Keratinocyte (primary cell): ENCODE measurements around the gene GSC2. TPM values are rescaled to one million over a fixed set of nuclear protein-coding genes. Genes with fewer than 3 reads are reported as not detected.

Experiments
- DNase-seq: peaks from one replicate; pipeline ENCODE4 v3.0.0-alpha.2; 2011; ENCODE audit warnings: low read depth, missing footprints, low spot score
- FAIRE-seq: peaks from 2 replicates; lab custom pipeline; 2011; peaks lifted over from hg19 to GRCh38; lab: Jason Lieb, UNC
- H2AFZ ChIP-seq: 2 replicates; pipeline ENCODE4 v1.6.0; 2012; ENCODE audit warnings: low read length, control low read depth, inconsistent platforms; ENCODE audit not compliant: control insufficient read depth
- H3K27ac ChIP-seq: 2 replicates; pipeline ENCODE4 v1.5.1; 2011; ENCODE audit warnings: low read length; ENCODE audit not compliant: control insufficient read depth, insufficient read depth
- H3K27me3 ChIP-seq: 3 replicates; pipeline ENCODE4 v1.6.0; 2011; ENCODE audit warnings: low read length; ENCODE audit not compliant: control insufficient read depth, insufficient read depth; ENCODE audit errors: extremely low read depth
- H3K36me3 ChIP-seq, 2 experiments: 2 replicates in 1 of 2; 3 replicates in 1 of 2; pipeline ENCODE4 v1.5.1; 2011; ENCODE audit warnings: low read length in 2 of 2, mild to moderate bottlenecking in 1 of 2; ENCODE audit not compliant: control insufficient read depth in 2 of 2, insufficient read depth in 2 of 2; ENCODE audit errors: extremely low read depth in 1 of 2
- H3K4me1 ChIP-seq: 3 replicates; pipeline ENCODE4 v1.5.1; 2011; ENCODE audit warnings: low read length; ENCODE audit not compliant: control insufficient read depth, insufficient read depth; ENCODE audit errors: extremely low read depth
- H3K4me2 ChIP-seq: 3 replicates; pipeline ENCODE4 v1.6.0; 2011; ENCODE audit warnings: low read depth, low read length; ENCODE audit not compliant: control insufficient read depth, insufficient read depth; ENCODE audit errors: extremely low read depth
- H3K4me3 ChIP-seq, 3 experiments: fragments of 200-600 bp in 1 of 3; sonication (generic) in 1 of 3; 2 replicates in 2 of 3; 3 replicates in 1 of 3; pipeline ENCODE4 v1.5.1; 2011 to 2016; ENCODE audit warnings: low read length in 3 of 3, mild to moderate bottlenecking in 3 of 3, control low read depth in 2 of 3, inconsistent platforms in 1 of 3, low read depth in 1 of 3, mixed read lengths in 1 of 3, mixed run types in 1 of 3, moderate library complexity in 1 of 3; ENCODE audit not compliant: control insufficient read depth in 2 of 3, insufficient read depth in 2 of 3; ENCODE audit errors: extremely low read depth in 1 of 3
- H3K79me2 ChIP-seq: 2 replicates; pipeline ENCODE4 v1.6.0; 2012; ENCODE audit warnings: low read length; ENCODE audit not compliant: control insufficient read depth, insufficient read depth
- H3K9ac ChIP-seq: 3 replicates; pipeline ENCODE4 v1.6.0; 2011; ENCODE audit warnings: low read length; ENCODE audit not compliant: control insufficient read depth, insufficient read depth; ENCODE audit errors: extremely low read depth
- H3K9me1 ChIP-seq: 3 replicates; pipeline ENCODE4 v1.6.0; 2011; ENCODE audit warnings: low read length; ENCODE audit not compliant: control insufficient read depth, insufficient read depth; ENCODE audit errors: extremely low read depth
- H3K9me3 ChIP-seq: 2 replicates; pipeline ENCODE4 v1.5.1; 2012; ENCODE audit warnings: low read depth, low read length; ENCODE audit not compliant: control insufficient read depth
- H4K20me1 ChIP-seq: 3 replicates; pipeline ENCODE4 v1.6.0; 2011; ENCODE audit warnings: low read length; ENCODE audit not compliant: control insufficient read depth, insufficient read depth; ENCODE audit errors: extremely low read depth
- CTCF ChIP-seq, 3 experiments: IDR thresholded peaks in 1 of 3; conservative IDR thresholded peaks in 1 of 3; optimal IDR thresholded peaks in 1 of 3; 2 replicates in 2 of 3; 3 replicates in 1 of 3; pipeline versions ENCODE3 to v1.5.1; 2011; ENCODE audit warnings: low read length in 3 of 3, mild to moderate bottlenecking in 3 of 3, moderate library complexity in 2 of 3, control low read depth in 1 of 3, inconsistent platforms in 1 of 3; ENCODE audit not compliant: insufficient read depth in 2 of 3; ENCODE audit errors: extremely low read depth in 1 of 3
- EZH2 ChIP-seq: IDR thresholded peaks from one replicate; pipeline ENCODE4 v1.6.1; 2012; ENCODE audit warnings: inconsistent platforms, mild to moderate bottlenecking, low read length, moderate library complexity
- dilution Hi-C: fragments of 300-500 bp; cut with MboI; formaldehyde crosslinking; loops from one replicate; pipeline ENCODE4 v1.7.0; 2020; ENCODE audit warnings: low sequenced_read_pairs; ENCODE audit not compliant: extremely low pct_ligation_motif_present
- polyA plus RNA-seq, 5 experiments: library from polyadenylated mRNA; depleted of rRNA in 3 of 5; stranded (reverse) in 3 of 5; stranded (forward) in 1 of 5; unstranded in 1 of 5; fragments of >200 nt; gene quantifications; 1 replicate in 1 of 5; 2 replicates in 3 of 5; 3 replicates in 1 of 5; pipeline versions ENCODE4 v1.2.1 to v1.2.3, GENCODE V29; 2011 to 2012; ENCODE audit warnings: missing spikeins in 2 of 5, low read depth in 1 of 5, low replicate concordance in 1 of 5

GSC2 gene
- polyA plus RNA-seq, 1 donor (not counting 4 experiments of a cell fraction or from before 2014, with no cell fraction given): not detected

GRCh38 chr22:19111140-19111539 lies 39.0 kb downstream of the GSC2 start:
- Histone ChIP-seq H3K9me3 (no peaks in the 10 kb centered on the region), H3K4me3 (no peak overlapping the region), H3K79me2 (peaks cover 87% of the 10 kb centered on the region), H3K4me2 (no peak overlapping the region), H2AFZ (no peak overlapping the region), H4K20me1 (peaks cover 44% of the 10 kb centered on the region), H3K9ac (no peak overlapping the region), H3K4me1 (peaks cover 19% of the 10 kb centered on the region), H3K9me1 (peaks cover 4% of the 10 kb centered on the region), H3K27ac (no peak overlapping the region), H3K36me3 (peaks cover 9 to 18% of the 10 kb centered on the region in 2 experiments), H3K27me3 (no peaks in the 10 kb centered on the region)
- no peak for TF ChIP-seq EZH2
- TF ChIP-seq CTCF (optimal IDR thresholded peaks at IDR 0.05 in 1 of 3, IDR thresholded peaks at IDR 0.05 in 1 of 3, conservative IDR thresholded peaks at IDR 0.05 in 1 of 3; ENCODE audit: extremely low read depth in 1 of 3, insufficient read depth in 2 of 3, low read length in 3 of 3): peak in 1 of 3 experiments; percentile 18
- FAIRE-seq (no peak), DNase-seq (no peak)
- dilution Hi-C loops: no loop called here

GRCh38 chr22:19110646-19111045 lies 39.4 kb downstream of the GSC2 start:
- no peak overlapping the region for H2AFZ ChIP-seq
- FAIRE-seq (no peak), DNase-seq (no peak)
- peaks cover 19% of the 10 kb centered on the region for H3K4me1 ChIP-seq
- no peak overlapping the region for H3K9ac ChIP-seq
- peaks cover 45% of the 10 kb centered on the region for H4K20me1 ChIP-seq
- TF ChIP-seq CTCF (optimal IDR thresholded peaks at IDR 0.05 in 1 of 3, IDR thresholded peaks at IDR 0.05 in 1 of 3, conservative IDR thresholded peaks at IDR 0.05 in 1 of 3; ENCODE audit: extremely low read depth in 1 of 3, insufficient read depth in 2 of 3, low read length in 3 of 3): no peak
- TF ChIP-seq EZH2: no peak
- H3K79me2 ChIP-seq: peaks cover 87% of the 10 kb centered on the region
- H3K9me3 ChIP-seq: no peaks in the 10 kb centered on the region
- H3K9me1 ChIP-seq: peaks cover 3% of the 10 kb centered on the region
- H3K36me3 ChIP-seq: peaks cover 8 to 18% of the 10 kb centered on the region in 2 experiments
- H3K4me2 ChIP-seq: no peak overlapping the region
- H3K4me3 ChIP-seq: no peak overlapping the region
- H3K27me3 ChIP-seq: no peaks in the 10 kb centered on the region
- H3K27ac ChIP-seq: no peak overlapping the region
- dilution Hi-C loops: no loop called here
